ENCODE measurements around the gene NEIL3. TPM values are rescaled to one million over a fixed set of nuclear protein-coding genes. Genes with fewer than 3 reads are reported as not detected.

The NEIL3 gene
- total RNA-seq, 2 experiments from 2014 or later, result 18.1 to 18.6 TPM

DNA sequence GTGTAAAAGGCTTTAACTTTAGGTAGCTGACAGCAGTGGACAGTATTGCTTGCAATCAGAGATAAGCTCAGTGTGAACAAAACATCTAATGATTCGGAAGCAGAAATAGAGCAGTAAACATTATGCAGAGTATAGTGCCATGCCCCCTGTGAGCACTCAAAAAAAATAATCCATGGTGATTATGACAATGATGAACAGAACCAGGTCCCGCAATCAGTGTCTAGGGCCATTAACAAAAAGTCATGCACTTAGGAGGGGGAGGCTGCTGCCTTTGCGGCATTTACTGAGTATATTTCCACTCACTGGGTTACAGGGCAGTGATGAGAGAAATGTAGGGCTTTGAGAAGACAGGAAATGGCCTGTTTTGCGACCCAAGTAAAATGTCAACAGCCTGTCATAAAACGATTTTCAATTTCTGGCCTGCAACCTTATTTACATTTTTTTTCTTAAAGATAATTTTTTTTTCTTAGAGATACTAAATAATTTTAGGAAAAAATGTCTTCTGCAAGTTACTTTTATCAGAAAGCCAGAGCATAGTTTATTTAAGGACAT lies 27.3 kb upstream of the NEIL3 start:
- H3K4me1 Mint-ChIP-seq, result peaks cover 4% of the 10 kb centered on the region
- H3K4me3 Mint-ChIP-seq, result no peak overlapping the region
- no peaks in the 10 kb centered on the region for H3K36me3 Mint-ChIP-seq (ENCODE audit: low read depth)
- CTCF ChIA-PET, result interaction anchor here (0.8 to 1.4 kb wide), 2 partner anchors 8 to 9 kb away, joined by 3 to 6 read pairs; no protein-coding TSS in a partner anchor
- H3K27me3 Mint-ChIP-seq, result no peaks in the 10 kb centered on the region
- intact Hi-C loops (cut with DNase I, micrococcal nuclease), result no loop called here
- H3K27ac Mint-ChIP-seq, result no peak overlapping the region
- no peaks in the 10 kb centered on the region for H3K9me3 Mint-ChIP-seq (ENCODE audit: low read depth)
- POLR2A ChIA-PET, result no interaction called here
- ATAC-seq (no peak), DNase-seq (no peak)

DNA sequence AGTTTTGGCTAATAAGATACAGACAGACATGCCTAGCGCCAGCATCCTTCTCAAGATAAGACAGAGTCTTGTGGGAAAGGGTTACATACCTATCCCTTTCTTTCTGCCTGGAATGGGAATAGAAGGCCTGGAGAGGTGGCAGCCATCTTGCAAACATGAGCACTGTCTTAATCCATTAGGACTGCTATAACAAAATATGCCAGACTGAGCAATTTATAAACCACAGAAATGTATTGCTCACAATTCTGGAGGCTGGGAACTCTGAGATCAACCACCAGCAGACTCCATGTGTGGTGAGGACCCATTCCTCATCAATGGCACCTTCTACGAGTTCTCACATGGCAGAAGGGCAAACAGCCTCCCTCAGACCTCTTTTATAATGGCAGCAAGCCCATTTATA lies 26.5 kb upstream of the NEIL3 start:
- ATAC-seq (no peak), DNase-seq (no peak)
- H3K27ac Mint-ChIP-seq, result no peak overlapping the region
- no peaks in the 10 kb centered on the region for H3K27me3 Mint-ChIP-seq
- ChIA-PET POLR2A (no interaction called here), CTCF (interaction anchor here (0.7 to 0.8 kb wide), 2 partner anchors 9 to 81 kb away, joined by 3 to 4 read pairs; no protein-coding TSS in a partner anchor)
- H3K4me3 Mint-ChIP-seq, result no peak overlapping the region
- intact Hi-C loops (cut with DNase I, micrococcal nuclease), result no loop called here
- no peaks in the 10 kb centered on the region for H3K9me3 Mint-ChIP-seq (ENCODE audit: low read depth)
- peaks cover 4% of the 10 kb centered on the region for H3K4me1 Mint-ChIP-seq
- no peaks in the 10 kb centered on the region for H3K36me3 Mint-ChIP-seq (ENCODE audit: low read depth)

DNA sequence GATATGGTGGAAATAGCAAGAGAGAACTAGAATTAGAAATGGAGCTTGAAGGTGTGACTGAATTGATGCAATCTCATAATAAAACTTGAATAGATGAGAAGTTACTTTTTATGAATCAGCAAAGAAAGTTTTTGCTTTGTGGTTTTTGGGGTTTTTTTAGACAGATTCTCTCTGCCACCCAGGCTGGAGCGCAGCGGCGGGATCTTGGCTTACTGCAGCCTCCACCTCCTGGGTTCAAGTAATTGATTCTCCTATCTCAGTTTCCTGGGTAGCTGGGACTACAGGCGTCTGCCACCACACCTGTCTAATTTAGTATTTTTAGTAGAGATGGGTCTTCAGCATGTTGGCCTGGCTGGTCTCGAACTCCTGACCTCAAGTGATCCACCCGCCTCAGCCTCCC lies 23.7 kb upstream of the NEIL3 start:
- ATAC-seq (no peak), DNase-seq (peak; percentile 16)
- intact Hi-C loops (cut with DNase I, micrococcal nuclease), result no loop called here
- H3K4me1 Mint-ChIP-seq, result peaks cover 4% of the 10 kb centered on the region
- H3K4me3 Mint-ChIP-seq, result no peak overlapping the region
- H3K9me3 Mint-ChIP-seq (ENCODE audit: low read depth), result no peaks in the 10 kb centered on the region
- no peak overlapping the region for H3K27ac Mint-ChIP-seq
- no peaks in the 10 kb centered on the region for H3K27me3 Mint-ChIP-seq
- ChIA-PET POLR2A (no interaction called here), CTCF (interaction anchor here (1.3 kb wide), 1 partner anchor 36 kb away, joined by 4 read pairs; no protein-coding TSS in a partner anchor)
- no peaks in the 10 kb centered on the region for H3K36me3 Mint-ChIP-seq (ENCODE audit: low read depth)

DNA sequence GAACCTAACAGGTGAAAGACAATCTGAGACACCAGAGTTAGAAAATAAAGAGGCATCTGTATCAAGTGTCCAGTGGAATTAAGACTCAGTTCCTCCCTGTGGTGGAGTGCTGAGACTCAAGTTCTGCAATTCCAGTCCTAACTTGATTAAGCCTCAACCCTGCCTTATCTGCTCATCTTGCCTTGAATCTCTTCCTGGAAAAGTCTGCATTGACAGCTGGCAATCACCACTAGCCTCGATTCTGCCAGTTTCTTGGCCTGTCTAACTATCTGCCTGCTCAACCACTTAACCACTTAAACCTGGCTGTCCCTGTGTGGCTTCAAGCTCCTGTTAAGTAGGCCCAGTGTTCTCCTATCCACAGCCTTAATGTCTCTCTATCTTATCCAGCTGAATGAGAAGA lies 22.4 kb upstream of the NEIL3 start:
- CTCF ChIA-PET, result interaction anchor here (0.6 to 1.7 kb wide), 3 partner anchors 37 to 153 kb away, joined by 3 to 6 read pairs (median 3); no protein-coding TSS in a partner anchor
- intact Hi-C loops (cut with DNase I, micrococcal nuclease), result no loop called here
- Mint-ChIP-seq H3K27ac (no peak overlapping the region), H3K36me3 (ENCODE audit: low read depth) (no peaks in the 10 kb centered on the region), H3K4me3 (no peak overlapping the region), H3K9me3 (ENCODE audit: low read depth) (no peaks in the 10 kb centered on the region), H3K4me1 (peaks cover 4% of the 10 kb centered on the region), H3K27me3 (no peaks in the 10 kb centered on the region)
- DNase-seq (no peak), ATAC-seq (no peak)
- POLR2A ChIA-PET, result no interaction called here

DNA sequence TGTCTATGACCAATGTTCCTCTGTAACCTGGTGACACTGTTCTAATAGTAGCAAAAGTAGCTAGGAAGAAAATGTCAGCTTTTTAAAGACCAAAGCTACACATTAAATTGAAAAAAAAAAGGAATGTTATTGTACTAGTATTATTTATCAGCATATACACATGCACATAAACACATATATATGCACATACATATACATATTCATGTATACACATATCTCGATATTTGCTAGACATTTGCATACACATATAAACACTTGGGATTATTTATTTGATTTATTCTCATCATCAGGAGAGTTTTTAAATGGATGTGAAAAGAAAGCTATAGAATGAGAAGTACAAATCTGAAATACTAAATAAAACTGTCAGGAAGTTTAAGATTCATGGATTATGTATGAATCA lies 21.3 kb upstream of the NEIL3 start:
- no peak overlapping the region for H3K27ac Mint-ChIP-seq
- H3K4me3 Mint-ChIP-seq, result no peak overlapping the region
- no peaks in the 10 kb centered on the region for H3K27me3 Mint-ChIP-seq
- ATAC-seq (no peak), DNase-seq (no peak)
- H3K36me3 Mint-ChIP-seq (ENCODE audit: low read depth), result no peaks in the 10 kb centered on the region
- POLR2A ChIA-PET, result no interaction called here
- intact Hi-C loops (cut with DNase I, micrococcal nuclease), result no loop called here
- H3K4me1 Mint-ChIP-seq, result peaks cover 4% of the 10 kb centered on the region
- CTCF ChIA-PET, result interaction anchor here (1.7 kb wide), 1 partner anchor 38 kb away, joined by 6 read pairs; no protein-coding TSS in a partner anchor
- H3K9me3 Mint-ChIP-seq (ENCODE audit: low read depth), result no peaks in the 10 kb centered on the region

DNA sequence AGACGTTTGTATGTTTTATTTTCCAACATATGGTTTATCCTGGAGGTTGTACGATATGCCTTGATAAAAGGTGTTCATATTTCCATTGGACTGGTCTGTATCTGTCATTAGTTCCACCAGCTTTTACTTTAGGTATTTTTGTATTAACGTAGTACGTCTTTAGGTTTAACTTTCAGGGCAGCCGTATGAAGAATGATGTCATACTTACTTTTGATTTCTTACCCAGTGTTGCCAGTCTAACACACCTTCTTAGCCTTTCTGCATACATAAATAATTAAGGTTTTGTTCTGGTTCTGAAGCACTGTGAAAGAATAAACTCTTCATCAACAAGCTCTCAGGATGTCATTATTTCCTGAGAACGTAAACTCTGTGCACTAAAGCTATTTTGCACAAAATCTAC lies 18.9 kb upstream of the NEIL3 start:
- H3K36me3 Mint-ChIP-seq (ENCODE audit: low read depth), result no peaks in the 10 kb centered on the region
- peaks cover 2% of the 10 kb centered on the region for H3K27me3 Mint-ChIP-seq
- intact Hi-C loops (cut with DNase I, micrococcal nuclease), result no loop called here
- ATAC-seq (no peak), DNase-seq (no peak)
- no peaks in the 10 kb centered on the region for H3K9me3 Mint-ChIP-seq (ENCODE audit: low read depth)
- H3K27ac Mint-ChIP-seq, result no peak overlapping the region
- ChIA-PET POLR2A (no interaction called here), CTCF (interaction anchor here (0.9 to 2.7 kb wide), 2 partner anchors 9 to 40 kb away, joined by 4 to 6 read pairs; no protein-coding TSS in a partner anchor)
- H3K4me3 Mint-ChIP-seq, result no peak overlapping the region
- peaks cover 2% of the 10 kb centered on the region for H3K4me1 Mint-ChIP-seq

DNA sequence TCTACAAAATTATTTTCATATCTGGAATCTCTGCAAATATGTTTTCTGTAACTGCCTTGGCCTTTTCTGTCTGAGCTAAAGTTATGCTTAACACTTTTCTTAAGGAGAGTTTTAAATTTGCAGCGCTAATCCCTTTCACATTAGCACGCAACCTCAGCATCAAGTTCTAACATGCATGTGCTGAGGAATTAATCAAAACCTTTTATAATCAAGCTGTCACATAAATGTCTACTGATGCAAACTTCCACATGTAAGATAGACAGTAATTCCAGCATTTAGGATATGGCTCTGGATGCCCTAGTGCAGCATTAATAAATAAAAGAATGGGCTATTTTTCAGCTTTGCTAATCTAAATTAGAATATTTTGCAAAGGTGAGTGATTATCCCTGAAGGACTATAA lies 17.5 kb upstream of the NEIL3 start:
- no peaks in the 10 kb centered on the region for H3K9me3 Mint-ChIP-seq (ENCODE audit: low read depth)
- H3K4me1 Mint-ChIP-seq, result no peaks in the 10 kb centered on the region
- CTCF ChIA-PET, result interaction anchor here (1.6 to 2.7 kb wide), 2 partner anchors 11 to 41 kb away, joined by 3 to 6 read pairs; no protein-coding TSS in a partner anchor
- POLR2A ChIA-PET, result no interaction called here
- no peaks in the 10 kb centered on the region for H3K36me3 Mint-ChIP-seq (ENCODE audit: low read depth)
- no peak for ATAC-seq
- no peak overlapping the region for H3K27ac Mint-ChIP-seq
- intact Hi-C loops (cut with DNase I, micrococcal nuclease), result no loop called here
- H3K4me3 Mint-ChIP-seq, result no peak overlapping the region
- DNase-seq, result no peak
- peaks cover 2% of the 10 kb centered on the region for H3K27me3 Mint-ChIP-seq

DNA sequence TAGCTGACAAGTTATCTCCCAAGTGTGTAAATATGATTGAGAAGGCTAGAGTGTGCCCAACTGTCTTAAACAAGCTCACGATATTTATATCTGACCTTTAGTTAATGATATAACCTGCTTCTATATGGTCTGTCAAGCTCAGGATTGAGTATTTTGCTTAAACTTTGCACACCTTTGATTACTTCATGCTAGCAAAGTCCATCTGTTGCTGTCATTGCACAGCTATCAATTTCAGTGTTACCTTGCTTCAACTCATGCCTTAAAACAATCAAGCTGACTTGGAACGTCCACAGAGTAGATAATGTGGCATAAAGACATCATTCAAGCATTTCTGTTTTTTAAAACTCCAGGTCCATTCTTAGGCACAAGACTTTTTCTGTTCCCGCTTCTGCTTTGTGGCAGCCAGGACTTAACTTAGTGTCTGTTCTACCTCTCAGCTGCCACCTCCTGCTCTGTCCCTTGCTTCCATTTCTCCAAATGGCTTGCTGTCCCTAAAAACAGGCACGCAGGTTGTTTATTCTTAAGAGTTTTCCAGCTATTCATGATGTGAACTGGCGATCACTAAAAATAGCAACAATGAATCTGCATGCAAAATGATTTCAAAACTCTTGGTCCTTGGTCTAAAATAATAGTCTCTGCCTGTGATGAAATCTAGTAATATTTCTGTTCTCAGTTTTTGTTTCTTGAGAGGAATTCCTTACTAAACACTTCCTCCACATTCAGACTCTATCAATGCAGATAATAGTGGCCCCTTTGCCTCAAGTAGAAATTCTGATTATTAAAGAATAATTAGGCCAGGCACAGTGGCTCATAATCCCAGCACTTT lies 16.3 kb upstream of the NEIL3 start:
- ChIA-PET POLR2A (no interaction called here), CTCF (interaction anchor here (0.6 to 1.7 kb wide), 4 partner anchors 15 to 104 kb away, joined by 3 to 4 read pairs (median 4); no protein-coding TSS in a partner anchor)
- intact Hi-C loops (cut with DNase I, micrococcal nuclease), result no loop called here
- Mint-ChIP-seq H3K27ac (no peak overlapping the region), H3K4me1 (no peaks in the 10 kb centered on the region), H3K36me3 (ENCODE audit: low read depth) (peaks cover 5% of the 10 kb centered on the region), H3K27me3 (peaks cover 2% of the 10 kb centered on the region), H3K4me3 (no peak overlapping the region), H3K9me3 (ENCODE audit: low read depth) (peaks cover 5% of the 10 kb centered on the region)
- no peak for DNase-seq
- no peak for ATAC-seq

DNA sequence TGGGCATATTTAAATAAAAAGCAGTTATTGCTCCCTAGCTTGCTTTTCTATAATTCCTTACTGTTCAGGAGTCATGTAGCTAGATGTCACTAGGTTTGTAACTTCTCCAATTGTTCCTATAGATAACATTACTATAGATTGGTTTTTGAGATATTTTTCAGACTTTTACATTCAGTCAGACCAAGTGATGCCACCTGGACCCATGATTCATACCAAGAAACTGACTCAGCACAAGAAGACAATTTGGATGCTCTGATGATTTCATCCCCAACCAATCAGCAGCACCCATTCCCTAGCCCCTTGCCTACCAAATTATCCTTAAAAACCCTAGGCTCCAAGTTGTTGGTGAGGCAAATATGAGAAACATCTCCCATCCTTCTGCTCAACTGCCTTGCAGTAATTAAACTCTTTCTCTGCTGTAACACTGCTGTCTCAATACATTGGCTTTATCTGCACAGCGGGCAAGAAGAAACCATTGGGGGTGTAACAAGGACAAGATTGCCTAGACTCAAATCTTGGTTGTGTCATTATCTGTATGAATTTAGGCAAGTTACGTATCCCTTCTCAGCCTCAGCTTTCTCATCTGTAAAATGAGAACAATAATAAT lies 11.8 kb upstream of the NEIL3 start:
- peak; percentile 65 for ATAC-seq
- CTCF ChIA-PET, result no interaction called here
- POLR2A ChIA-PET, result no interaction called here
- Mint-ChIP-seq H3K27me3 (peaks cover 2% of the 10 kb centered on the region), H3K9me3 (ENCODE audit: low read depth) (peaks cover 5% of the 10 kb centered on the region), H3K4me1 (no peaks in the 10 kb centered on the region), H3K36me3 (ENCODE audit: low read depth) (peaks cover 5% of the 10 kb centered on the region), H3K27ac (no peak overlapping the region), H3K4me3 (no peak overlapping the region)
- DNase-seq, result peak; percentile 13
- intact Hi-C loops (cut with DNase I, micrococcal nuclease), result no loop called here

DNA sequence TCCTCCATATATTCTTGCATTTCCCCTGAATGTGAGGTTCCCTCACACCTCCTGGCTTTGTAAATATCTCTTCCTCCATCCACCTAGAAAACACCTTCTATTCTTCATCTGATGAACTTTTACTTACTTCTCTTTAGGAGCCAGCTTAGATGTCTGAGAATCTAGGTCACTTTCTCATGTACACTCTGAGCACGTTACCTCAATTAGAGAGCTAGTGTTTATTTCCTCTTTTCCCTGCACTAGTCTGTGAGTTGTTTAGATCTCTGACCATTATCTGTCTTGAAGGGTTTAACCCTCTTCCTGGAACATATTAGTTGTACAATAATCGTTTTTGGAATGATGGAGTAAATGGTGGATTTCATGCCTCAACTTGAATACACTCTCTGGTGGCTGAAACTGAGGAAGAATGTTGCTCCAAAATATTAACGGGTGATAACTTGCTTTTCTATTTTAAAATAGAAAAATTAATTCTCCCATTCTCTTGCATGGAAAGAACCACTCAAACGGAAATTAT lies 8.5 kb upstream of the NEIL3 start:
- H3K36me3 Mint-ChIP-seq (ENCODE audit: low read depth), result peaks cover 5% of the 10 kb centered on the region
- no peaks in the 10 kb centered on the region for H3K4me1 Mint-ChIP-seq
- intact Hi-C loops (cut with DNase I, micrococcal nuclease), result no loop called here
- ATAC-seq (no peak), DNase-seq (no peak)
- no peak overlapping the region for H3K4me3 Mint-ChIP-seq
- H3K9me3 Mint-ChIP-seq (ENCODE audit: low read depth), result peaks cover 5% of the 10 kb centered on the region
- no peaks in the 10 kb centered on the region for H3K27me3 Mint-ChIP-seq
- ChIA-PET POLR2A (no interaction called here), CTCF (no interaction called here)
- no peak overlapping the region for H3K27ac Mint-ChIP-seq

DNA sequence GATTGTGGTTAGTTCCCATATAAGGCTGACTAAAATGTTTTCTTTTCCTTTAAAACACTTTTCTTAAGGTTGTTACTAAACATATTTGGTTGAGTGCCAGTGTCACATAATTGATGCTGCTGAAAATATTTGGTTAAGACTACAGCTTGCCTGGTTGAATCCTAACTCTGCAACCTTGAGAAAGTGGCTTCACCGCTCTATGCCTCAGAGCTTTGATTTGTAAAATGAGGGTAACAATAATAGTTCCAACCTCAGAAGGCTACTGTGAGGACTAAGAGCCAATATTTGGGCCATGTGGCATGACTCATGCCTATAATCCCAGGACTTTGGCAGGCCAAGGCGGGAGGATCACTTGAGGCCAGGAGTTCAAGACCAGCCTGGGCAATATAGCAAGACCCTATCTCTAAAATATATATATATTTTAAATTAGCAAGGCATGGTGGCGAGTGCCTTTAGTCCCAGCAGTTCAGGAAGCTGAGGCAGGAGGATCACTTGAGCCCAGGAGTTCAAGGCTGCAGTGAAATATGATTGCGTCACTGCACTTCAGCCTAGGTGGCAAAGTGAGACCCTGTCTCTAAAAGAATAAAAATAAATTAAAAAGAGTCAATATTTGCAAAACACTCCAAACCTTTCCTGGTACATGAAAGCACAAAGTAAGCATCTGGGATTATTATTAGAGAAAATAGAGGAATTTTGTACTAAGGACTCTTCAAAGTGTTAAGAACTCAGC lies 7.1 kb upstream of the NEIL3 start:
- Mint-ChIP-seq H3K4me1 (no peaks in the 10 kb centered on the region), H3K9me3 (ENCODE audit: low read depth) (peaks cover 5% of the 10 kb centered on the region), H3K4me3 (no peak overlapping the region), H3K27me3 (no peaks in the 10 kb centered on the region), H3K36me3 (ENCODE audit: low read depth) (peaks cover 5% of the 10 kb centered on the region), H3K27ac (no peak overlapping the region)
- intact Hi-C loops (cut with DNase I, micrococcal nuclease), result no loop called here
- POLR2A ChIA-PET, result no interaction called here
- CTCF ChIA-PET, result interaction anchor here (0.8 to 1.0 kb wide), 2 partner anchors 9 to 11 kb away, joined by 3 to 4 read pairs; no protein-coding TSS in a partner anchor
- DNase-seq (no peak), ATAC-seq (no peak)

Measured in activated CD4-positive, alpha-beta T cell treated with anti-CD3 and anti-CD28 coated beads for 36 hours (primary cell).